Measurements from ENCODE around the gene NOTO.

DNA sequence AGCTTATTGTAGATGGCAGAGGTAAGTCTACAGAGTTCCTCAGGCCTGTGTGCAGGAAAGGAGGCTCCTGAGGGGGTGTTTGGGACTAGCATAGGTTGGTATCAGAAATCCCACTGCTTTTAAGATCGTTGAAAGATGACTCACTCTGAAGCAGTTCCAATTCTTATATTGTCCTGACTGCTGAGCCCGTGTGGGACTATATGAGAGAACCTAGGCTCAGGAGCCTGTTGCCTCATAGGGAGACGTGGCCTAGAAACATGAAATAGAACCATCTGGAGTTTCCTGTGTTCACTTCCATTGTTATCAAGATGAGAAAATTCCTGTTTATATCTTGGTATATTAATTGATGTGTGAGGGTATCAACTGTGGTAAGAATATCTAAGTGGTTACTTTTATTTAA, 37.4 kb downstream of the NOTO start:
- TF ChIP-seq, protein P1, sequence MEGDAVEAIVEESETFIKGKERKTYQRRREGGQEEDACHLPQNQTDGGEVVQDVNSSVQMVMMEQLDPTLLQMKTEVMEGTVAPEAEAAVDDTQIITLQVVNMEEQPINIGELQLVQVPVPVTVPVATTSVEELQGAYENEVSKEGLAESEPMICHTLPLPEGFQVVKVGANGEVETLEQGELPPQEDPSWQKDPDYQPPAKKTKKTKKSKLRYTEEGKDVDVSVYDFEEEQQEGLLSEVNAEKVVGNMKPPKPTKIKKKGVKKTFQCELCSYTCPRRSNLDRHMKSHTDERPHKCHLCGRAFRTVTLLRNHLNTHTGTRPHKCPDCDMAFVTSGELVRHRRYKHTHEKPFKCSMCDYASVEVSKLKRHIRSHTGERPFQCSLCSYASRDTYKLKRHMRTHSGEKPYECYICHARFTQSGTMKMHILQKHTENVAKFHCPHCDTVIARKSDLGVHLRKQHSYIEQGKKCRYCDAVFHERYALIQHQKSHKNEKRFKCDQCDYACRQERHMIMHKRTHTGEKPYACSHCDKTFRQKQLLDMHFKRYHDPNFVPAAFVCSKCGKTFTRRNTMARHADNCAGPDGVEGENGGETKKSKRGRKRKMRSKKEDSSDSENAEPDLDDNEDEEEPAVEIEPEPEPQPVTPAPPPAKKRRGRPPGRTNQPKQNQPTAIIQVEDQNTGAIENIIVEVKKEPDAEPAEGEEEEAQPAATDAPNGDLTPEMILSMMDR (IDR thresholded peaks at IDR 0.05): no peak
- no peak for TF ChIP-seq POLR2A (IDR thresholded peaks at IDR 0.05)

Data from adrenal gland (tissue), 5 donors.